ENCODE measurements around the gene MST1R. TPM values are rescaled to one million over a fixed set of nuclear protein-coding genes. Genes with fewer than 3 reads are reported as not detected.

MST1R gene
- total and polyA plus RNA-seq, 9 donors = 1.2 to 5.0 (median 3.1) TPM

DNA sequence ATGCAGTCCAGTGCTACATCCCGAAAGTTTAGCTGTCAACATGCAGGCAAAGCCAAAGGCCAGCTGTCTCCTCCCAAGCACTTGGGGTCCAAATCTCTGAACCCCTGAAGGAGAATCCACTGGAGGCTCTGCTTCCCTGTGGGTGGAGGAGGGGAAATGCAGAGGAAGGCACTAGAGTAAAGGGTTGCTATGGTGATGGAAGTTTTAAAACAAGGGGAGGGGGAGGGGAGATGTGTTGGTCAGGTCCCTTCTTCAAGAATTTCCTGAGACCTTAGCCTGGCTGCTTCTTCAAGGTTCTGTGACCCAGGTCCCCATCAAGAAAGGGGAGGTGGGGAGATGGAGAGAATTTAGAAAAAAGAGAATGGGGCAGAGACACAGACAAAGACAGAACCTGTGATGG lies 36.3 kb downstream of the MST1R start:
- no peaks in the 10 kb centered on the region for H3K36me3 ChIP-seq (ENCODE audit: control insufficient read depth, insufficient read depth, low read length)
- WGBS (ENCODE audit: insufficient coverage) = no CpG with 5 or more reads among the region's 1 CpG
- no peaks in the 10 kb centered on the region for H3K9me3 ChIP-seq (replicated peaks; ENCODE audit: control insufficient read depth, low read depth, low read length)
- peaks cover 67% of the 10 kb centered on the region for H3K27me3 ChIP-seq (ENCODE audit: control insufficient read depth, insufficient read depth, low read length)
- no peak overlapping the region for H3K4me3 ChIP-seq (ENCODE audit: low read length)
- H3K4me1 ChIP-seq (ENCODE audit: control insufficient read depth, insufficient read depth, low read length) = peaks cover 19% of the 10 kb centered on the region
- H3K27ac ChIP-seq (ENCODE audit: low read length) = no peak overlapping the region
- DNase-seq = no peak

DNA sequence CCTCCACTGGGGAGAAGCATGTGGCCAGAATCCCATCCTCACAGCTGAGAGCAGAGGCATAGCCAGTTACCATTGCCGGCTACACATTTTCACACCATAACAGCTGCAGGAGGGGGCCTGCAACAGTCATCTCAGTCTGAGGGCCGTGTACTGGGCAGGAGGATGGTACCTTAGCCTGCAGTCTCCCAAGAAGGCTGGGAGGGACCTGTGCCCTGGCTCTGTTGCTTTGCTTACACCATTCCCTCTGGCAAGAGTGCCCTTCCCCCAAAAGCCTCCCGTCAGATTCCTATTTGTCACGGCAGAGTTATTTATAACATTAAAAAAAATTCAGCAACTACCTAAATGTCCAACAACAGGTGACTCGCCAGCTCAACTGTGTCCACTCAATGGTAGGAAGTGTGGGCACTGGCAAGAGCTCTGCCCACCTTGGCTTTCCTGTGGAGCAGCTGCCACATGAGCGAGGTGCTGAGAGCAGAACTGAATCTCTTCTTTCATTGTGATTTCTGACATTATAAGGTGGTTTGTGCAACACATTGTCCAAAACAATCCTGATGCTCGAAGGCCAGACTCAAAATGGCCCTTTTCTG lies 38.4 kb downstream of the MST1R start:
- Histone ChIP-seq H3K4me1 (ENCODE audit: control insufficient read depth, insufficient read depth, low read length) (peaks cover 19% of the 10 kb centered on the region), H3K27me3 (ENCODE audit: control insufficient read depth, insufficient read depth, low read length) (peaks cover 54% of the 10 kb centered on the region), H3K4me3 (ENCODE audit: low read length) (no peak overlapping the region), H3K27ac (ENCODE audit: low read length) (no peak overlapping the region), H3K9me3 (replicated peaks; ENCODE audit: control insufficient read depth, low read depth, low read length) (no peaks in the 10 kb centered on the region), H3K36me3 (ENCODE audit: control insufficient read depth, insufficient read depth, low read length) (no peaks in the 10 kb centered on the region)
- WGBS (ENCODE audit: insufficient coverage) = 50% methylated on average over 4 of the region's 7 CpGs
- no peak for DNase-seq

DNA sequence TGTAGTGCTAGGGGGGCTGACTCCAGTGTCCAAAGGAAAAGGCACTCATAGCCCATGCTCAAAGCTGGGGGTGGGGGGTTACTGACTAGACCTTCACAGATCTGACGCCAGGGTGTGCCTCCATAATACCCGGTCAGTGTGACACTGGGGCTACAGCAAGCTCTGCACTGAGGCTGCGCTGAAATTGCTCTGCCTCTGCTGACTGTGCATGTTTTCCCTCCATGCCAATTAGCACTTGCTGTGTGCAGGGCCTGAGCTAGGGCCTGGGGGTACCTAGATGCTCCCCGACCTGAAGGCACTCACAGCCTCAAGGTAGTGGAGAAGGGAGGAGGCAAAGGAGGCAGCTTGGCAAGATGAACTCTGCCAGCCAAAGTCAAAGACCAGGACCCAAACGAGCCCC lies 39.2 kb downstream of the MST1R start:
- no peak overlapping the region for H3K27ac ChIP-seq (ENCODE audit: low read length)
- peaks cover 47% of the 10 kb centered on the region for H3K27me3 ChIP-seq (ENCODE audit: control insufficient read depth, insufficient read depth, low read length)
- no peak overlapping the region for H3K4me3 ChIP-seq (ENCODE audit: low read length)
- no peak for DNase-seq
- H3K4me1 ChIP-seq (ENCODE audit: control insufficient read depth, insufficient read depth, low read length) = peaks cover 17% of the 10 kb centered on the region
- H3K9me3 ChIP-seq (replicated peaks; ENCODE audit: control insufficient read depth, low read depth, low read length) = no peaks in the 10 kb centered on the region
- WGBS (ENCODE audit: insufficient coverage) = 67% methylated on average over 5 of the region's 5 CpGs
- no peaks in the 10 kb centered on the region for H3K36me3 ChIP-seq (ENCODE audit: control insufficient read depth, insufficient read depth, low read length)

DNA sequence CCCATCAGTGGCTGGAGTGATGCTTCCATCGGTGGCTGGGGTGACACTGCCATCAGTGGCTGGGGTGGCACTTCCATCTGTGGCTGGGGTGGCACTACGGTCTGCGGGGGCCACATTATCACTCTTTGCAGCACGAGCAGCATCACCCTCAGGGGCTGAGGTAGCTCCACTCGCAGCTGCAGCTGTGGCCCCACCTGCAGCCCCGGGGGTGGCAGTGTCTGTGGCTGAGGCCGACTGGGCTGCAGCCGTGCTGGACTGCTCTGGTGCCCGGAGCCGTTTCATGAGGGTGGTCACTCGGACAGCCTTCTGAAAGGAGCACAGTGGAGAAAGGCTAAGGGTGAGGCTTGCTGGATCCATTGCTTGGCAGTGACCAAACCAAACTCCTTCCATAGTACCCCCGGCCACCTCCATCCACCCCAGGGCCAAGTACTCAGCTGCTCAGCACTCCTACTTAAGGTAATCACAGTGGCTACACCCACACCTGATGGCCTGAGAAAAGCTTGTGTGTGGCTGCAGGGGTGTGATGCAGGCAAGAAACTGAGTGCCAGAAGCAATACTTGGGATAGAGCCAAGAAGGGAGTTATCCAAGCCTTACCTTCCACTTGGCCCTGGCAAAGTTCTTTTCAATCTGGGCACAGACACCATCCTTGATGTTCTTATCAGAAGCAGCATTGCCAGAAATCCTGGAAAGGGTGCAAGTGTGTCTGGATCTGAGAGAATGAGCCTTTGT lies 43.9 kb downstream of the MST1R start:
- WGBS (ENCODE audit: insufficient coverage) = 91% methylated on average over 6 of the region's 12 CpGs
- Histone ChIP-seq H3K4me1 (ENCODE audit: control insufficient read depth, insufficient read depth, low read length) (peaks cover 13% of the 10 kb centered on the region), H3K36me3 (ENCODE audit: control insufficient read depth, insufficient read depth, low read length) (no peaks in the 10 kb centered on the region), H3K27me3 (ENCODE audit: control insufficient read depth, insufficient read depth, low read length) (peaks cover 11% of the 10 kb centered on the region), H3K27ac (ENCODE audit: low read length) (no peak overlapping the region), H3K9me3 (replicated peaks; ENCODE audit: control insufficient read depth, low read depth, low read length) (no peaks in the 10 kb centered on the region), H3K4me3 (ENCODE audit: low read length) (no peak overlapping the region)
- no peak for DNase-seq

DNA sequence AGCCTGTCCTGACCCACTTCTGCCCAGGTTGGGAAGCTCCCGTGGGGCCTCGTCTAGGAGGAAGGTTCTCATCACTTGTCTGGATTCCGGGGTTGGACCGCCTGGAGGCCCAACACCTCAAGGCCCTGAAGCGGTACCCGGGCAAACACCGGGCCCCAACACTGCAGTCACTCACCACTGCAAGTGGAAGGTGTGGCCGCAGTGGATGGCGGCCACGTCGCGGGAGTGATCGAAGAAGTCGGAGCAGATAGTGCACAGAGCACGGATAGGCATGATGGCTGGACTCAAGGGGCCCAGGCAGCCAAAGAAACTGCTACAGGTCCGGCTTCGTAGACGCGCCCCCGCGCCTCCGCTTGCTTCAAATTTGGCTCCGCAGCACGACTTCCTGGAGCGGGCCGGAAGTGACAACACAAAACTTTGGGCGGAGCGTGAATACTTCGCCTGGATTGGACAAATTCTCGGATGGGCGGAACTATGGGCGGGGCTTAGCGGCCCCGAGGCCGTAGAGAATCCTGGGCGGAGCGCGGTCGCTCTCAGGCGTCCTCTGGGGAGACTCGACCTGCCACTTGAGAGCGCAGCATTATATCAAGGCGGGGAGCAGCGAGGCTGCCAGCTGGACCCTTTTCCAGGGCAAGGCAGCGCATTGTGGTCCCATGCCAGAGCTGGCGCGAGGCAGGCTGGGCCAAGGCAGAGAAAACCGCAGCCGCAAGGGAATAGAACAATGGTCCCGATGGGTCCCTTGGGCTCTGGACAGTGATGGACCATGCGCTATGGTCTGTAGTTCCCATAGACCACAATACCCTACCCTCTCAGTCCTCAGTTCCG lies 47.3 kb downstream of the MST1R start, which contains the start of gene TRAIP:
Gene TRAIP, minus strand, starts transcription at position 384 of the 825 bp plus-strand sequence. Its CDS starts 111 bp downstream, at position 273.
- WGBS (ENCODE audit: insufficient coverage) = 2% methylated on average over 50 of the region's 52 CpGs
- H3K4me1 ChIP-seq (ENCODE audit: control insufficient read depth, insufficient read depth, low read length) = peaks cover 13% of the 10 kb centered on the region
- no peaks in the 10 kb centered on the region for H3K27me3 ChIP-seq (ENCODE audit: control insufficient read depth, insufficient read depth, low read length)
- no peaks in the 10 kb centered on the region for H3K36me3 ChIP-seq (ENCODE audit: control insufficient read depth, insufficient read depth, low read length)
- DNase-seq = peak; percentile 97
- H3K4me3 ChIP-seq (ENCODE audit: low read length) = peak within 1 kb of the TSS; percentile 91
- H3K27ac ChIP-seq (ENCODE audit: low read length) = peak within 1 kb of the TSS; percentile 83
- no peaks in the 10 kb centered on the region for H3K9me3 ChIP-seq (replicated peaks; ENCODE audit: control insufficient read depth, low read depth, low read length)

DNA sequence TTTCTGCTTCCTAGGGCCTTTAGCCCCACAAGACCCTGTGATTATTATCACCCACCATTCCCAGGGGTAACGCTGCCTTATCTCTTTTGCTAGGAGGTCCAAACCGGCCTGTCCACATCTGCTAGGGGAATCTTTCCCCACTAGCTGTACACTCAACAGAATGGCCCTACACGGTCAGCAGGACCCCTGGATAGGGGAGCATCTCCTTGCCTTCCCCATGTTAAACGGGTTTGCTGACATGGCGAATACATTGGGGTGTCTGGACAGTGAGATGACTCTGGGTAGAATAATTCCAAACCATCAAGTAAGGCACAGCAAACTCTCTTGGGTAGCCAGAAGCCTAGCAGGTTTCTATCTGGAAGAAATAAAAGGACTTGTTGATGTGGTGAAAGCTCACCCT lies 48.0 kb downstream of the MST1R start:
- H3K4me1 ChIP-seq (ENCODE audit: control insufficient read depth, insufficient read depth, low read length) = peaks cover 13% of the 10 kb centered on the region
- no peaks in the 10 kb centered on the region for H3K27me3 ChIP-seq (ENCODE audit: control insufficient read depth, insufficient read depth, low read length)
- no peaks in the 10 kb centered on the region for H3K9me3 ChIP-seq (replicated peaks; ENCODE audit: control insufficient read depth, low read depth, low read length)
- DNase-seq = no peak
- no peaks in the 10 kb centered on the region for H3K36me3 ChIP-seq (ENCODE audit: control insufficient read depth, insufficient read depth, low read length)
- no CpG with 5 or more reads among the region's 5 CpGs for WGBS (ENCODE audit: insufficient coverage)
- H3K4me3 ChIP-seq (ENCODE audit: low read length) = peak overlapping the region; percentile 91
- no peak overlapping the region for H3K27ac ChIP-seq (ENCODE audit: low read length)

DNA sequence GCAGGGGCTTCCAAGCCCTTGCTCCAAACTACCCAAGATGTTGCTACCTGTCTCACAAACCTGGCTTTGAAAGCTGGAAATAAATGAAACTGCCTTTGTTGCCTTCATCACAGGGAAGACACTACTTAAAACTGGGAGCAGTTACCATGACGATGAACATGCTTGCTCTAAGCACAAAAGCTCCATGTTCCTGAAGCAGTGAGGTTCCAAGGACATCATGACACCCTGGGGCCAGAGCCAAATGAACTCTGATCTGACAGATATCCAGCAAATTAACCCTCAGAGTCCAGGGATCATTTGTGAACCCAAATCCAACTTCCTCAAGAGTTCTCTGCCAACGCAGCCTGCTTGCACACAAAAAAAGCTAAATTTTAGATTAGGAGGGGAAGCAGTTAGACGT lies 58.0 kb downstream of the MST1R start:
- WGBS (ENCODE audit: insufficient coverage) = 57% methylated on average over 1 of the region's 3 CpGs
- no peaks in the 10 kb centered on the region for H3K9me3 ChIP-seq (replicated peaks; ENCODE audit: control insufficient read depth, low read depth, low read length)
- H3K27me3 ChIP-seq (ENCODE audit: control insufficient read depth, insufficient read depth, low read length) = no peaks in the 10 kb centered on the region
- no peak overlapping the region for H3K4me3 ChIP-seq (ENCODE audit: low read length)
- DNase-seq = no peak
- no peak overlapping the region for H3K27ac ChIP-seq (ENCODE audit: low read length)
- H3K4me1 ChIP-seq (ENCODE audit: control insufficient read depth, insufficient read depth, low read length) = peaks cover 10% of the 10 kb centered on the region
- H3K36me3 ChIP-seq (ENCODE audit: control insufficient read depth, insufficient read depth, low read length) = peaks cover 29% of the 10 kb centered on the region

DNA sequence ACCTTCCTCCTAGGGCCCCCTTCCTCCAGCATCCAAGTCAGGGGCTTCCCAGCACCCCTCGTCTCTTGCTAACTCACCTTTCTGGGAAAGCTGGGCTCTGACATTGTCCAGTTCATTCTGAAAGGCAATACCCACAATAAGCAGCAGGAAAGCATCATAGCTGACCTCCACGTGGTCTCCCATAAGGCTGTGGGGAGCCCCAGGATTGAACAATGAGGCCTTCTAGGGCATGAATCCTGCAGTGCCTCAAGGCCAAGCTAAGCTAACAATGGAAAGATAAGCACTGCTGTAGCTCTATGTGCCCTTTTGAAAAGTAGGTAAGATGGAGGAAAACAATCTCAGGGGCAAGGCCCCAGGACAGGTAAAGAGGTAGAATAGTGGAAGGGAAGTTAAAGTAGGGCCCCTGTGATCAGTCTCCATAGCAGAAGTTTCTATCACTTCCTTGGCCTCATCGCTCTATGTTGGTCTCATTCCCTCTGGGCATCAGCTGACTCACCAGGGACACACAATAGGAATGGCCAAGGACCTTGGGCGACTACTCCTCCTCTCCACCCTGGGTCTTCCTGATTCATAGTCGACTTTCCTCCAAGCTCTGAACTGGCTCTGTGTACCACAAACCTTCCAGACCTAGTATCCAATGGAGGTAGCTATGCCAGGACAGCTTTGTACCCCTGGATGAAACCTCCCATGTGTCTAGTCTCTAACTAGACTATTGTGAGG lies 59.0 kb downstream of the MST1R start:
- 76% methylated on average over 3 of the region's 5 CpGs for WGBS (ENCODE audit: insufficient coverage)
- DNase-seq = no peak
- Histone ChIP-seq H3K4me1 (ENCODE audit: control insufficient read depth, insufficient read depth, low read length) (peaks cover 21% of the 10 kb centered on the region), H3K36me3 (ENCODE audit: control insufficient read depth, insufficient read depth, low read length) (peaks cover 29% of the 10 kb centered on the region), H3K27me3 (ENCODE audit: control insufficient read depth, insufficient read depth, low read length) (no peaks in the 10 kb centered on the region), H3K27ac (ENCODE audit: low read length) (no peak overlapping the region), H3K4me3 (ENCODE audit: low read length) (no peak overlapping the region), H3K9me3 (replicated peaks; ENCODE audit: control insufficient read depth, low read depth, low read length) (no peaks in the 10 kb centered on the region)

DNA sequence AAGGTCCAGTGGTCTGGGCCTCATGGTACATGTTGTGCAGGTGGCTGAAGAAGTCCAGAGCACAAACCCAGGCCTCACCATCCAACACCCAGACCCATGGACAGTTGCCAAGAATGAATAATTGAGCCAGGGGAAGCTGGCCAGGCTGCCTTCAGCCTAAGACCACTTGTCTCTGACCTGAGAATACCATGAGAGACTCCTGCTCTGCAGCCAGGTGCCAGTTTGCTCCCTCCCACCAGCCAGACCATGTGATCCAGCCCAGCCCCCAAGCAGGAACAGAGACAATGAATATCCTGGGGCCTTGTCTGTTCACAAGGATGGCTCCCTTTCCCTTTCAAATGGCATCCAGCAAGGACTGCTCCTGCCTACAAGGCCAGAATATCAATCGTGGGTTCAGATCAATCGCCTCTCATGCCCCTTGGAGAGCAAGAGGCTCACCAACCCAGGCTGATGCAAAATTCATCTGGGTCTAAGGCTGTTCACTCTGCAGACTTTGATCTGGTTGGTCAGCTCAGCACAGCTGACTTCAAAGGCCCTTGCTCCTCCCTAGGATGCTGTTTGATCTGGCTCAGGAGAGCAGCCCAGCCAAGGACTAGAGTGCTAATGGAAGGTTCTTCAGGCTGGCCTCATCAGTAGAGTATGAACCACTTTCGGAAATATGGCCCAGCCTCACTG lies 60.7 kb downstream of the MST1R start:
- no peak for DNase-seq
- 77% methylated on average over 2 of the region's 3 CpGs for WGBS (ENCODE audit: insufficient coverage)

More for the DNA sequence above, 60.7 kb downstream of the MST1R start:
- Histone ChIP-seq H3K36me3 (ENCODE audit: control insufficient read depth, insufficient read depth, low read length) (peaks cover 29% of the 10 kb centered on the region), H3K27ac (ENCODE audit: low read length) (no peak overlapping the region), H3K9me3 (replicated peaks; ENCODE audit: control insufficient read depth, low read depth, low read length) (no peaks in the 10 kb centered on the region), H3K4me1 (ENCODE audit: control insufficient read depth, insufficient read depth, low read length) (peaks cover 27% of the 10 kb centered on the region), H3K4me3 (ENCODE audit: low read length) (no peak overlapping the region), H3K27me3 (ENCODE audit: control insufficient read depth, insufficient read depth, low read length) (no peaks in the 10 kb centered on the region)

All from muscle of leg (tissue), 11 donors.